ENCODE measurements around the gene SPACA7.

DNA sequence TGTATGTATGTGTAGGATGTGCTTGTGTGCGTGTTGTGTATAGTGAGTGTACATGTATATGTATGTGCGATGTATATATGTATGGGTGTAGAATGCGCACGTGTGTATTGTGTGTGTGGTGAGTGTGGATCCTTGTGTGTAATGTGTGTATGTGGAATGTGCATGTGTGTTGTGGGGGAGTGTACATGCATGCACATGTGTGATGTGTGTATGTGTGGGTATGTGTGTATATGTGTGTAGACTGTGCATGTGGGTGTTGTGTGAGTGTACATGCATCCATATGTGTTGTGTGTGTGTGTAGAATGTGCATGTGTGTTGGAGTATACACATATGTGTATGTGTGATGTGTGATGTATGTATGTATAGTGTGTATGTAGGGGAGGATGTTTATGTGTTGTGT lies 18.0 kb upstream of the SPACA7 start:
- TF ChIP-seq, protein P1, sequence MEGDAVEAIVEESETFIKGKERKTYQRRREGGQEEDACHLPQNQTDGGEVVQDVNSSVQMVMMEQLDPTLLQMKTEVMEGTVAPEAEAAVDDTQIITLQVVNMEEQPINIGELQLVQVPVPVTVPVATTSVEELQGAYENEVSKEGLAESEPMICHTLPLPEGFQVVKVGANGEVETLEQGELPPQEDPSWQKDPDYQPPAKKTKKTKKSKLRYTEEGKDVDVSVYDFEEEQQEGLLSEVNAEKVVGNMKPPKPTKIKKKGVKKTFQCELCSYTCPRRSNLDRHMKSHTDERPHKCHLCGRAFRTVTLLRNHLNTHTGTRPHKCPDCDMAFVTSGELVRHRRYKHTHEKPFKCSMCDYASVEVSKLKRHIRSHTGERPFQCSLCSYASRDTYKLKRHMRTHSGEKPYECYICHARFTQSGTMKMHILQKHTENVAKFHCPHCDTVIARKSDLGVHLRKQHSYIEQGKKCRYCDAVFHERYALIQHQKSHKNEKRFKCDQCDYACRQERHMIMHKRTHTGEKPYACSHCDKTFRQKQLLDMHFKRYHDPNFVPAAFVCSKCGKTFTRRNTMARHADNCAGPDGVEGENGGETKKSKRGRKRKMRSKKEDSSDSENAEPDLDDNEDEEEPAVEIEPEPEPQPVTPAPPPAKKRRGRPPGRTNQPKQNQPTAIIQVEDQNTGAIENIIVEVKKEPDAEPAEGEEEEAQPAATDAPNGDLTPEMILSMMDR (IDR thresholded peaks at IDR 0.05; ENCODE audit: low read depth, low read length, missing input control), result no peak
- TF ChIP-seq YY1 (IDR thresholded peaks at IDR 0.05) (no peak), HNF4G (IDR thresholded peaks at IDR 0.05) (no peak), JUND (IDR thresholded peaks at IDR 0.05) (no peak)
- TF ChIP-seq, protein P2, sequence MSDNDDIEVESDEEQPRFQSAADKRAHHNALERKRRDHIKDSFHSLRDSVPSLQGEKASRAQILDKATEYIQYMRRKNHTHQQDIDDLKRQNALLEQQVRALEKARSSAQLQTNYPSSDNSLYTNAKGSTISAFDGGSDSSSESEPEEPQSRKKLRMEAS (IDR thresholded peaks at IDR 0.05), result no peak
- TF ChIP-seq, protein P3, sequence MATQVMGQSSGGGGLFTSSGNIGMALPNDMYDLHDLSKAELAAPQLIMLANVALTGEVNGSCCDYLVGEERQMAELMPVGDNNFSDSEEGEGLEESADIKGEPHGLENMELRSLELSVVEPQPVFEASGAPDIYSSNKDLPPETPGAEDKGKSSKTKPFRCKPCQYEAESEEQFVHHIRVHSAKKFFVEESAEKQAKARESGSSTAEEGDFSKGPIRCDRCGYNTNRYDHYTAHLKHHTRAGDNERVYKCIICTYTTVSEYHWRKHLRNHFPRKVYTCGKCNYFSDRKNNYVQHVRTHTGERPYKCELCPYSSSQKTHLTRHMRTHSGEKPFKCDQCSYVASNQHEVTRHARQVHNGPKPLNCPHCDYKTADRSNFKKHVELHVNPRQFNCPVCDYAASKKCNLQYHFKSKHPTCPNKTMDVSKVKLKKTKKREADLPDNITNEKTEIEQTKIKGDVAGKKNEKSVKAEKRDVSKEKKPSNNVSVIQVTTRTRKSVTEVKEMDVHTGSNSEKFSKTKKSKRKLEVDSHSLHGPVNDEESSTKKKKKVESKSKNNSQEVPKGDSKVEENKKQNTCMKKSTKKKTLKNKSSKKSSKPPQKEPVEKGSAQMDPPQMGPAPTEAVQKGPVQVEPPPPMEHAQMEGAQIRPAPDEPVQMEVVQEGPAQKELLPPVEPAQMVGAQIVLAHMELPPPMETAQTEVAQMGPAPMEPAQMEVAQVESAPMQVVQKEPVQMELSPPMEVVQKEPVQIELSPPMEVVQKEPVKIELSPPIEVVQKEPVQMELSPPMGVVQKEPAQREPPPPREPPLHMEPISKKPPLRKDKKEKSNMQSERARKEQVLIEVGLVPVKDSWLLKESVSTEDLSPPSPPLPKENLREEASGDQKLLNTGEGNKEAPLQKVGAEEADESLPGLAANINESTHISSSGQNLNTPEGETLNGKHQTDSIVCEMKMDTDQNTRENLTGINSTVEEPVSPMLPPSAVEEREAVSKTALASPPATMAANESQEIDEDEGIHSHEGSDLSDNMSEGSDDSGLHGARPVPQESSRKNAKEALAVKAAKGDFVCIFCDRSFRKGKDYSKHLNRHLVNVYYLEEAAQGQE (IDR thresholded peaks at IDR 0.05), result no peak
